HK-2 (cell line): ENCODE results near the gene PRAMEF9.
"Not testable (repeated sequence)": the region's sequence is repeated elsewhere in the genome, so short reads cannot be mapped to it uniquely, and the experiment has no call there.

Experiments
- DNase-seq: peaks from one replicate; pipeline ENCODE4 v3.0.0-alpha.2; 2018; ENCODE audit not compliant: unreplicated experiment

The PRAMEF9 gene

DNA sequence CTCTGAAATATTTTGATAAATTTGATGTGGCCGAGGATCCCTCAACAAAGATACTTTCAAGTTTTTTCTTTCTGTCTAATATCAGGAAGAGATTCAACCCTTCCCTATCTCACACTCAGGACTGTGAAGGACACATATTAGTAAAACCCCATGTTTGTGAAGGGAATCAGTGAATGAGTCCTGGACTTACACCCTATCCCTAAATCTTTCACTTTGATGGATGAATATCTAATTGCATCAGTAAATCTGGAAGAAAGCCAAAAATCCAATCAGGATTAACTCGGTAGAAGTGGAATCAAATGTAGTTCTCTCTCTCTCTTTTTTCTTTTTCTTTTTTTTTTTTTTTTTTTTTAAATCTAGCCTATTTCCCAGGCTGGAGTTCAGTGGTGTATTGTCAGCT lies at the start of gene PRAMEF9:
Gene PRAMEF9, plus strand, starts transcription at position 301 of the 400 bp plus-strand sequence. CDS start 3,433 bp downstream, outside the sequence.
- DNase-seq = not testable (repeated sequence)

DNA sequence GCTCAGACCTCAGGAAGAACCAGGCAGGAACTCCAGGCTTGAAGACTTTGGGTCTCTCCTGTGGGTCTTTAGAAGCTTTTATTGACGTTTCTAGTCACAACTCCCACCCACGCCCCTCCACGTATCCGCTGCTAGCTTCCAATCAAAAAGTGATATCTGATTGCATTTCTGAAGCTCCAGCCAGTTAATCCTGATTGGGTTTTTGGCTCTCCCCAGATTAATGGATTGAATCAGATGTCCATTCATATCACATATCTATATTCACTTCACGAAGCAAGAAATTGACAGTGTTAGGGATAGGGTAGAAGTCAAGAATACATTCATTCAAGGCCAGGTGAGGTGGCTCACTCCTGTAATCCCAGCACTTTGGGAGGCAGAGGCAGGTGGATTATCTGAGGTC lies 15.7 kb upstream of the PRAMEF9 start, which contains the start of gene PRAMEF26:
Gene PRAMEF26, minus strand, starts transcription at position 101 of the 400 bp plus-strand sequence. CDS start 2,914 bp downstream, outside the sequence.
- DNase-seq = not testable (repeated sequence)

DNA sequence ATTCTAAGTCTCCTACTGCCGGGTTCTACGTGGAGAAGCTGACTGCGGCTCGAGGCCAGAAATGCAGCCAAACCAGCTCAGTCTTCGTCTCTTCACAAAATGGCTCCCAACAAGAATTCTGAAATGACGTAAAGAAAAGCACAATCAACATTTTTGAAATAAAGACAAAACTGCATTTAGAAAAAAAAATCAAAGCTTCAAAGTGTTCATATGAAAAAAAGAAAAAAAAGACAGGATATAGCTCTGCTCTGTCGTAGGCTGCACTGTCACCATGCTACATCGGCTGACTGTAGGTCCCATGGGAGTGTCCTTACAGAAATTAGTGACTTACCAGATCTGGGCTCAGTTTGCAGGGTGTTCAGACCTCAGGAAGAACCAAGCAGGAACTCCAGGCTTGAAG lies 6.1 kb upstream of the PRAMEF9 start, which contains the start of gene HNRNPCL4:
Gene HNRNPCL4, minus strand, starts transcription at position 101 of the 400 bp plus-strand sequence. CDS start 164 bp downstream, outside the sequence.
- not testable (repeated sequence) for DNase-seq

- DNase-seq = not testable (repeated sequence)
These were observed 29.7 kb downstream of the PRAMEF9 start, which contains the start of gene PRAMEF13 for GRCh38 chr1:13201309-13201708. Gene PRAMEF13 (minus strand): TSS chr1:13201409. CDS start chr1:13199589, 1,820 bp downstream.

DNA sequence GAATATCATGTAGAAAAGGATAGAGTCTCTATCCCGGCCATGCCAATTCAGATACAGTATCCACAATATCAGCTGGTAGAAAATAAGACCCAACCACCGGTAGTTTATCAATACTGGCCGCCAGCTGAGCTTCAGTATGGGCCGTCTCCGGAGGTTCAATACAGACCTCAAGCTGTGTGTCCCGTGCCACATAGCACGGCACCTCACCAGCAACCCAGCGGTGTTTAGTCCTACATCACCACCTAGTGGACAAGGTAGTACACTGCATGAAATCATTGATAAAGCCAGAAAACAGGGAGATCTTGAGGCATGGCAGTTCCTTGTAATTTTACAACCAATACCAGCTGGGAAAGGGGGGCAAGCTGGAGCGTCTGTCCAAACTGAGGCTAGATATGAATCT lies 37.1 kb downstream of the PRAMEF9 start:
- DNase-seq = not testable (repeated sequence)

DNA sequence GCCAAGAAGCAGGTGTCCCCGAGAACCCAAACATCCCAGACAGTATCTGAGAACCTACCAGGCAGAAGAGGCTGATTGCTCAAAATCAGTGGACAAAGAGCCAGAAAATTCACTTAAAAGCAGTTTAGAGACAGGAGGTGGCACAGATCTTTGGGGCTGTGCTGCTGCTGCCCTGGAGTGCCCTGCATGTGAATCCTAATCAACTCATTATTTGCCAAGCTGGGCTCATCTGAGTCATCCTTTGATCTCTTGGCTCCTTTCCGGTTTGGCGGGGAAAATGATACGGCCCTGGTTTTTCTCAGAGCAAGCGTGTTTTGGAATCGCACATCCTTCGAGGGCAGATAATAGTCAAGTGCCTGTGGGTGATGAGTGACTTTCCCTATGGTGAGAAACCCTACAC lies 45.0 kb downstream of the PRAMEF9 start:
- not testable (repeated sequence) for DNase-seq

DNA sequence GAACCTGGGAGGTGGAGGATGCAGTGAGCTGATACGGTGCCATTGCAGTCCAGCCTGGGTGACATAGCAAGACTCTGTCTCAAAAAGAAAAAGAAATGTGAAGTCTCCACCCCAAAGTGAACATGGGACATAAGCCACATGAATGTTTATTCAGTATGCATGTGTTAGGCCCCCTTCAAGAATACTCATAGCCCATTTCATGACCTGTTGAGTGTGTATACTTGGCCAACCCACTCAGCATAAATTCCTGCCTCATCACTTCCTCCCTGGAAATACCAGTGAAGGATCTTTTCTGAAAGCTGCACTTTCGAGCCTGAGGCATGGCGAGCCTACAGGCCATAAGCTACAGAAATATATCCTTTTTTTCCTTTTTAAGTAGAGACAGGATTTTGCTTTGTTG lies 47.6 kb downstream of the PRAMEF9 start:
- not testable (repeated sequence) for DNase-seq

GRCh38 chr1:13222788-13223187 lies 51.1 kb downstream of the PRAMEF9 start:
- DNase-seq = not testable (repeated sequence)

- no peak for DNase-seq
These were observed 52.9 kb downstream of the PRAMEF9 start for GRCh38 chr1:13224480-13225060.

DNA sequence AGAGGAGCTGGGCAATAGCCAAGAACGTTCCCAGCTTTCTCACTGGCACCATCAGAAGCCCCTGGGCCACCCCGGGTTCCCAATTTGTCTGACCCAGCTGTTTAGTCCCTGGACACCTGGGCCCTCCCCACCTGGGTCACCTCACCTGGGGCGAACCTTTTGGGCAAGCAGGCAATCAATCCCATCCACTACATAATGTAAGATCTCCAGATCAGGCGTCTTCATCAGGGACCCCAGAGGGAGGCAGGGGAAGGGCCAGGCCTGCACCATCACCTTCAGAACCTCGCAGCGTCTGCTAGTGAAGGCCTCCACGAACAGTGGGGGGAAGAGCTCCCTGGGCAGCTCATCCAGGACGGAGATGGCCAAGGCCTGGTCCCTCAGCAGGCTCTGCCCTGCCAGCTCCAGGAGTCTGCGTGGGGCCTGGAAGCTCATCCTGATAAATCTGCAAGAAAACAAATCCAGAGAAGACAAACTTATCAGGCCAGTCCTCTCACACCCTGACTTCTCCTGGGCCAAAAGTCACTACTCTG lies 54.1 kb downstream of the PRAMEF9 start, which contains the start of gene PRAMEF18:
Gene PRAMEF18, minus strand, starts transcription at position 480 of the 530 bp plus-strand sequence. Its CDS starts 48 bp downstream, at position 432.
- not testable (repeated sequence) for DNase-seq

GRCh38 chr1:13227271-13228055 lies 55.8 kb downstream of the PRAMEF9 start:
- not testable (repeated sequence) for DNase-seq

GRCh38 chr1:13228343-13228781 lies 56.7 kb downstream of the PRAMEF9 start:
- no peak for DNase-seq
